Measurements from ENCODE around the gene LIPA.
"Not testable (repeated sequence)": the region's sequence is repeated elsewhere in the genome, so short reads cannot be mapped to it uniquely, and the experiment has no call there.

LIPA gene

DNA sequence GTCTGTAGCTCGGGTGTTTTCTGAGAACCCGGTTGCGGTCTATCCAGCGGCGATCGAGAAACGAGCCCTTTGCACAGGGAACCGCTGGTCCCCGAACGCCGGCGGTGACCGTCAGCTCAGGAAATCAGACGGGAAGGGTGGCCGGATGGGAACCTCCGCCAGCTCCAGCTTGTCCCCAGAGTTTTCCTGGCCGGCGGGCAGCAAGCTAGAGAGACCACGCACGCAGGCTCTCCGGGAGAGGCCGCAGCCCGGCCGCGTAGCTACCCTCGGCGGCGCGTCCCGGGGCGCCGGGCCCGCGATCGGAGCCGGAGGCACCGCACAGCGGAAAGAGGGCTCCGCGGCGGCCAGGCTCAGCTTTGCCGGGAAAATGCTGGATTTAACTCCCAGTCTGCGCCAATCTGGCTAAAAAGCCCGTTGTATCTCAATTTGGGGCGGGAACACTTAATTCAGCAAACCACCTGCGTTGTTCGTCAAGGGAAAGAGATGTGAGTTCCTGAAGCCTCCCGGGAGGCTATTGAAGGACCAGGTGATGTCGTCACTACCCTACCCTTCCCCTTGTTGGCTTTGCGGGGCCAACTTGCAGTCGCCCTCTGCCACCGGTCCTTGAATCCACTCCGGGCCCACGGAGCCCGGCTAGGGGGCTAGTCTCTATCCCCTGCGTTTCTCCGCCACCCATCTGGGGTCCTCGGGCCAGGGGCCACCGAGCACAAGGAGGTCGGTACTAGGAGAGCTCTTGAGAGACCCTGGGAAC, 43.6 kb downstream of the LIPA start:
- DNase-seq (ENCODE audit: low spot score), result no peak

DNA sequence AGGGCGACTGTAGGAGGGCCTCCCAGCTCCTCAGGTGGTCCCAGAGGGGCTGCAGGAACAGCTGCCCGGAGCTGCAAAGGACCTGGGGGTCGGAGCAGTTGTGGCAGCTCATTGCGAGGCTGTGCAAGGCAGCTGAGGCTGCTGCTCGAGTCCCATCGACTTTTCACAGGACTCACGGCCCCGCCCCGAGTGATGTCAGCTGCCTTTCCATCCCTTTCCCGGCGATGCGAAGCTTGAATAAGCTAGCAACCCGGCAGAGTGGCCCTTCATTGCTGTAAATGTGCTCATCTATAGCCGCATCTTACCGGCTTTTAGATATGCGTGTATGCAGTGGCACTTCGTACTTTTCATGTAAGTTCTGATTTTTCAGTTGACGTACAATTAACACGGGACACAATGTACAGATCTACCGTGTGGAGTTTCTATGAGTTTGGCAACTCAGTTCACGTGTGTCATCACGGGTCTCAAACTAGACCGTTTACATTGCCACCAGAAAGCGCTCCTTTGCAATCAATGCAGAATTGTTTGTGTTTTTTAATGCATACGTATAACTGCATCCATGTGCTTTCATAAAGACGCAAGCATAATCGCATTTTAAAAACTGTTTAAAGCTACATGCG, 44.3 kb downstream of the LIPA start, which contains the start of gene CH25H:
Gene CH25H, minus strand, starts transcription at position 137 of the 620 bp plus-strand sequence. Its CDS starts 25 bp downstream, at position 112.
- DNase-seq (ENCODE audit: low spot score), result peak; percentile 74

- DNase-seq (ENCODE audit: low spot score), result no peak
Observed at GRCh38 chr10:89206402-89207180, 45.0 kb downstream of the LIPA start.

DNA sequence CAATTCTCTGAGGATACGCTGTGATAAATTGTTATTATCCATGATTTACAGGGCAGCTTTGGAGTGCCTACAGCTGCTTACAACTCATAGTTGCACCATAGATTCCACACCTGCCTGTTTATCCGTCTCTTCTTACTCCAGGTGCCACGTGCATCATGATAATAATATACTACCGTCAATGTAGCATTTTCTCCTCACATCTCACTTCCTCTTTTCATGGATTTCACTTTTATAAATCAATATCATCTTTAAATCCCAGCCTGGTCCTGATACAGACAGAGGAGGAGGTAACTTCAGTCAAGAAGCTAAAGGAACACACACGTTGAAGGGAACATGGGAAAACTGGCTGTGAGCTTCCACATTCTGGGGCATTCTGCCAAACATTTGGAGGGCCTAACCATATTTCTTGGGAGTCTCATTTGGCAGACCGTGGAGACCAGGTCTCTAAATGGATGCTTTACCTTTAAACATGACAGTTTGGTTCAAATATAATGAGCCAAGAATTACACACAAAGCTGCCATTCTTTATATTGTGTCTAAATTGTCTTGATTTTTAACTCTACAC, 46.9 kb downstream of the LIPA start:
- DNase-seq (ENCODE audit: low spot score), result no peak

- no peak for DNase-seq (ENCODE audit: low spot score)
Observed at GRCh38 chr10:89203237-89203636, 48.3 kb downstream of the LIPA start.

- no peak for DNase-seq (ENCODE audit: low spot score)
Observed at GRCh38 chr10:89202033-89202425, 49.5 kb downstream of the LIPA start.

DNA sequence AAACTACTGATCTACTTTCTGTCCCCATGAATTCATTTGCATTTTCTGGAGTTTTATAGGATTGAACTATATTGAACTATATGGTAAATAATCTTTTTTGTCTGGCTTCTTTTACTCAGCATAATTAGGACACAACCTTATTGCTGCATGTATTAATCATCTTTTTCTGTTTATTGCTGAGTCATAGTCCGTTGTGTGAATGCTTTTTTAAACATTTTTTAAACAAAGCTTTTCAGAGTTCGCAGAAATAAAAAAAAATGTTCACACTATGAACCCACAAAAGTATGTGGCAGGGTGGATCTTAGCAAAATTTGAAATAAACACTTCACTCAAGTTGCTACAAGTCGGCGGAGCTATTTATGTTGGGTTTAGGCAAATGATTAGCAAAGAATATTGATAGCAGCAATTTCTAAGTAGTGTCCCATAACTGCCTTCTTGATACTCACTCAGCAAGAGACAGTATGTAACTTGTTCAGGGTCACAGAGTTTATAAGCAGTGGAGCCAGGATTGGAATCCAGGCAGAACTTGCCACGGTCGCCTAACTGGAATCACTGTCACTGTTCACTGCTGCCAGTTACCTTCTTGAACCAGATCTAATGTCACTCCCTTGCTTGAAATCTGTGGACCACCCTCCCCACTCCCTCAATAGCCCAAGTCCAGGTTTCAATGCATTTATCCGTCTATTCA, 50.1 kb downstream of the LIPA start:
- no peak for DNase-seq (ENCODE audit: low spot score)

DNA sequence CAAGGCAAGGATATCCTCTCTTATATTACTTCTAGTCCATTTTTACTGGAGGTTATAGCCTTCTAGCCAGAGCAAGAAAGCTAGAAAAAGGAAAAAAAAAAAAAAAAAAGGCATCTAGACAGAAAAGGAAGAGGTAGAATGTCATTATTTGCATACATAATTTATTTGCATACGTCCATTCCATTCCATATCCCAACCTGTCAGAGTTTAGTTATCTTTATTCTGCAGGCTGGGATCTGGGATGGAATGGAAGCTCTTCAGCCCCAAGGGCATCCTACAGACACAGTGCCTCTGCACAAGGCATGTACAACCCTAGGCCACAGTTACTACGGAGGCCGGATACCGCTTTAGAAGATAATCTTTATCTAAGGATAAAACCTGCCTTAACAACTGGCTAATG, 54.1 kb downstream of the LIPA start:
- DNase-seq (ENCODE audit: low spot score), result no peak

DNA sequence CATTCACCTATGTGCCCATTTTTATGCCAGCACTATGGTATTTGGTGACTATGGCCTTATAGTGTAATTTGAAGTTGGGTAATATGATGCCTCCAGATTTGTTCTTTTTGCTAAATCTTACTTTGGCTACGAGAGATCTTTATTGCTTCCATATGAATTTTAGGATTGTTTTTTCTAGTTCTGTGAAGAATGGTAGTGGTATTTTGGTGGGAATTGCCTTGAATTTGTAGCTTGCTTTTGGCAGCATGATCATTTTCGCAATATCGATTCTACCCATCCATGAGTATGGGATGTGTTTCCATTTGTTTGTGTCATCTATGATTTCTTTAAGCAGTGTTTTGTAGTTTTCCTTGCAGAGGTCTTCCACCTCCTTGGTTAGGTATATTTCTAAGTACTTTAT, 60.3 kb downstream of the LIPA start:
- not testable (repeated sequence) for DNase-seq (ENCODE audit: low spot score)

- no peak for DNase-seq (ENCODE audit: low spot score)
Observed at GRCh38 chr10:89189211-89189734, 62.3 kb downstream of the LIPA start.

DNA sequence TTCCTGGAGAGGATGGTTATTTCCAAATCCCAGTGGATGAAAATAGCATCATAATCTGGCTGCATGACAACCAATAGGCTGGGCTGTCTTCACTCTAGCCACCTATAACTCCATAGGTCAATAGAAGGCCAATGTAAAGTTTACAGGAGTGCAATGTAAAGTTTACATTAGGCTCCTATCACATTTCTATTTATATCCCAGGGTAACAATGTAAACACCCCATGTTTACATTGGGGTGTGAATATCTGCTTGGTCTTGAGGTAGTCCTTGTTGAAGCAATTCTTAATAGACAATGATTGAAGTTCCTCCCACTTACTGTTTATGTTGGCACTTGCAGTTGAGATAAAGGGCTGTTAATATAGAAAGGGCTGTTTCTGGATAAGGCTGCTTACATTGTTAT, 65.9 kb downstream of the LIPA start:
- DNase-seq (ENCODE audit: low spot score), result no peak

DNA sequence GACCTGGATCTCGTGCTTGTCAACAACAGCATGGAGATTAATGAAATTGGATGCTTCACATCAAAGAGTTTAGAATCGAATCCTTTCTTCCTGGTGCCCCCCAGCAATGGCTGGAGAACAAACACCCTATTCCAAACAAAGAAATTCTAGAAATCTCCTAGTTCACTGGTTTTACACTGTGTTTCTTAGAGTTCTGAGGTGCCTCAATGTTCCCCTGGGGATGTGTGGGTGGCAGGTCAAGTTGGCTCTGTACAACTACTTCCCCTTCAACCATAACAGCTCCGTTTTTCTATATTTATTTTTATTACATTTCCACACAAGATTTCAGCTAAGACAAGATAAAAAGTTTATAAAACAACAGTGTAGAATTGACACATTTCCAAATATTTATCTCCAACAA, 66.9 kb downstream of the LIPA start:
- no peak for DNase-seq (ENCODE audit: low spot score)

- no peak for DNase-seq (ENCODE audit: low spot score)
Observed at GRCh38 chr10:89183571-89183970, 68.0 kb downstream of the LIPA start.

DNA sequence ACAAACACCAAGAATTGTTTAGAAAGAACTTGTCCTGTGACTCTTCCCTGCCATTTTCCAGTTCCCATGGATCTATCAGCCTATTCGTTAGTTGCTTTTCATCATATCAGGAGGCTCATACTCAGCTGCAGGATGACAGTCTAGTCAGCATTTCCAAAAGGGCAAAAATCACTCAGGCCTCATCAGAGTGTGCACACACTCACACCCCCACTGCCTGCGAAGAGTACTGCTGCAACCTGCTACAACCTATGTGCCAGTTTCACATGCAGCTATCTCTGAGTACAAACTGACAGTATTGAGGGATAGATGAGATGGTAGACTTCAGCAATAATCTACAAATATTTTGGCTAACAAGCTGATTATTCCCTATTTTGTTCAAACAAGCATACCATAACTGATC, 68.7 kb downstream of the LIPA start:
- DNase-seq (ENCODE audit: low spot score), result no peak

DNA sequence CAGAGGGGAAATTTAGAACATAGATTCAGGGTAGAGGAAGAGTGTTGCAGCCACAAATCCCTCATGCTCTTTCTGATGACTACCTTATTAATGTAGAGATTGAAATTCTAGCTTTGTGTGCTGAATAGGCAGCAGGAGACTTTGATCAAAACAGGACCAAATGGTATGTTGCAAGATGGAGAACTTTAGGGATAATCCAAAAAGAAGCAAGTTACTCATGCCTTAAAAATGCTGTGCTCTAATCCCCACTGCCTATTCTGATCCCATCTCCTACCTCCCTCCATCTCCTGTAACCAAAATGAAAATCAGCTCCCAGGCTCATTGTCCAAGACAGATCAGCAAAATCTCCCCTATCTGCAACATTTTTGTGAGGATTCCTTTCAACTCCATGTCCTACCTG, 75.8 kb downstream of the LIPA start:
- no peak for DNase-seq (ENCODE audit: low spot score)

DNA sequence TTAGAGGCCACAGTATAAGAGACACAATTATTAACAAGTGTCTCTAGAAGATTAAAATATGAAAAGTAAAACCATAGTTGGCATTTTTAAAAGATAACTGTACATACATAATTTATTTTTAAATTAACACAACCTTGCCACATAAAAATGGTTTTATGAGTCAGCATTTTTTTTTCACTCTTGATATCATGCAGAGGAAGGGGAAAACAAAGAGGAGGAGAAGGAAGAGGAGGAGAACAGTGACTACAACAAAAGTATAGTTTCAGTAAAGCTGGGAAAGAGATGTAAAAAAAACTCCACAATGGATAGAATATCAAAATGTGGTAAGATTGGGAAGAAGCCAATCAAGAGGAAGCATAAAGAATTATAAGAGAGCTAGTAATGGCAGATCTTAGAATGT, 78.5 kb downstream of the LIPA start:
- no peak for DNase-seq (ENCODE audit: low spot score)

DNA sequence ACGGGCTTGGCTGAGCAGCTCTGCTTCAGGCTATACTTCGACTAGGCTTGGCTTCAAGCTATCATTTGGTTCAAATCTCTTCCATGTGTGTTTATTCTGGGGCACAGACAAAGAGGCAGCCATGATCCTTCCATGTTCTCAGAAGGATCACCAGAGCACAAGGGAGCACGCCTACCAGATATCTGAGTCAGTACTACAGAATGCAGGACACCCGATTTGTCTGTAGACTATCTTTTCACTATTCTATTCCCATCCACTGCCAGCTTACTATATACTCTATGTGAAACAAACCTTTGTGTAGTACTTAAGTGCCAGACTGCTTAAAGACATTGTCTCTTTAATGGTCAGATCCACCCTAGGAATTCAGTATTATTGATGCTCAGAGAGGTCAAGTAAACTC, 79.6 kb downstream of the LIPA start:
- DNase-seq (ENCODE audit: low spot score), result no peak

GRCh38 chr10:89171263-89171872, 80.2 kb downstream of the LIPA start:
- no peak for DNase-seq (ENCODE audit: low spot score)

- DNase-seq (ENCODE audit: low spot score), result not testable (repeated sequence)
Observed at GRCh38 chr10:89168354-89168900, 83.1 kb downstream of the LIPA start.

GRCh38 chr10:89167915-89168314, 83.7 kb downstream of the LIPA start:
- DNase-seq (ENCODE audit: low spot score), result no peak

GRCh38 chr10:89165923-89166322, 85.7 kb downstream of the LIPA start:
- no peak for DNase-seq (ENCODE audit: low spot score)
